ENCODE data around the gene CEP170B.

The CEP170B gene

DNA sequence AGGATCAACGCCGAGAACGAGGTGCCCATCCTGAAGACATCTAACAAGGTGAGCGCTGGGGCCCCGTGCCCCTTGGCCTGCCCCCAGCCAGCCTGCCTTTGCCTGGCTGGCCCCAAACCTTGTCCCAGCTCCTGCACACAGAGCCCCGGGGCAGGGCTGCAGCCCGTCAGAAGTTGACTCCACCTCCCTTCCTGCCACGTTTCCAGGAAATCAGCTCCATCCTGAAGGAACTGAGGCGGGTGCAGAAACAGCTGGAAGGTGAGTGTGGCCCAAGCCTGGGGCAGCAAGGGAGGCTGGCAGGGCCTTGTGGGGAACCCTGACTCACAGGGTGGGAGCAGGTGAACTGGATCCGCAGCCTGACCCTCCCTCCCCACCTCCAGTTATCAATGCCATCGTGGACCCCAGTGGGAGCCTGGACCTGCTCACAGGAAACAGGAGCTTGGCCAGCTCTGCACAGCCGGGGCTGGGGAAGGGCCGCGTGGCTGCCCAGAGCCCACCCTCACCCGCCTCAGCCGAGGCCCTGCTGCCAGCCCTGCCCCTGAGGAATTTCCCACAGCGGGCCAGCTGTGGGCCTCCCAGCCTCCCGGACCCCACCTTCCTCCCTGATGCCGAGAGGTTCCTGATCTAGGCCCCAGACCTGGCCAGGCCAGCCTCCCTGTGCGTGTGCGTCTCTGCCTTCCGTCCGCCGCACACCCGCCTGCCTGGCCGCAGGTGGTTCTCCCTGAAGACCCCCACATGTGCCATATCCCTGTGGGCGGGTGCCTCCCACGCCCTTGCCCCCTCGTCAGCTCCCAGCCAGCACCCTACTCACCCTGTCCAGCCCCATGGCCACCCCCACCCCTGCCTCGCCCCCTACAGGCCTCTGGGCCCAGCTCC, 29.5 kb downstream of the CEP170B start:
- TF ChIP-seq GLIS3 (CRISPR knock-in tag; IDR thresholded peaks at IDR 0.05): no peak
- no peak for TF ChIP-seq ESRRG (CRISPR knock-in tag; IDR thresholded peaks at IDR 0.05)
- no peak for TF ChIP-seq OSR1 (CRISPR knock-in tag; IDR thresholded peaks at IDR 0.05)
- TF ChIP-seq ZNF70 (CRISPR knock-in tag; IDR thresholded peaks at IDR 0.05): no peak
- TF ChIP-seq, protein P1, sequence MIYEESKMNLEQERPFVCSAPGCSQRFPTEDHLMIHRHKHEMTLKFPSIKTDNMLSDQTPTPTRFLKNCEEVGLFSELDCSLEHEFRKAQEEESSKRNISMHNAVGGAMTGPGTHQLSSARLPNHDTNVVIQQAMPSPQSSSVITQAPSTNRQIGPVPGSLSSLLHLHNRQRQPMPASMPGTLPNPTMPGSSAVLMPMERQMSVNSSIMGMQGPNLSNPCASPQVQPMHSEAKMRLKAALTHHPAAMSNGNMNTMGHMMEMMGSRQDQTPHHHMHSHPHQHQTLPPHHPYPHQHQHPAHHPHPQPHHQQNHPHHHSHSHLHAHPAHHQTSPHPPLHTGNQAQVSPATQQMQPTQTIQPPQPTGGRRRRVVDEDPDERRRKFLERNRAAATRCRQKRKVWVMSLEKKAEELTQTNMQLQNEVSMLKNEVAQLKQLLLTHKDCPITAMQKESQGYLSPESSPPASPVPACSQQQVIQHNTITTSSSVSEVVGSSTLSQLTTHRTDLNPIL (CRISPR knock-in tag; IDR thresholded peaks at IDR 0.05; ENCODE audit: low read depth): no peak
- no peak for ATAC-seq

- TF ChIP-seq ZFP30 (CRISPR knock-in tag; IDR thresholded peaks at IDR 0.05): no peak
- no peak for TF ChIP-seq ZNF8 (CRISPR knock-in tag; IDR thresholded peaks at IDR 0.05)
- no peak for TF ChIP-seq RARB (CRISPR knock-in tag; IDR thresholded peaks at IDR 0.05)
- no peak for TF ChIP-seq ZNF565 (CRISPR knock-in tag; conservative IDR thresholded peaks at IDR 0.05; ENCODE audit: low read depth)
- TF ChIP-seq SNAI2 (CRISPR knock-in tag; IDR thresholded peaks at IDR 0.05): no peak
- TF ChIP-seq CSRNP3 (CRISPR knock-in tag; IDR thresholded peaks at IDR 0.05): no peak
- no peak for ATAC-seq
These were observed 30.2 kb downstream of the CEP170B start for GRCh38 chr14:104895207-104895785.

GRCh38 chr14:104895786-104896661, 31.0 kb downstream of the CEP170B start:
- no peak for TF ChIP-seq TSHZ2 (CRISPR knock-in tag; IDR thresholded peaks at IDR 0.05)
- TF ChIP-seq CSRNP3 (CRISPR knock-in tag; IDR thresholded peaks at IDR 0.05): no peak
- TF ChIP-seq ZFP3 (CRISPR knock-in tag; IDR thresholded peaks at IDR 0.05): no peak
- no peak for TF ChIP-seq GLIS3 (CRISPR knock-in tag; IDR thresholded peaks at IDR 0.05)
- TF ChIP-seq ZFP30 (CRISPR knock-in tag; IDR thresholded peaks at IDR 0.05): no peak
- TF ChIP-seq ESRRG (CRISPR knock-in tag; IDR thresholded peaks at IDR 0.05): no peak
- TF ChIP-seq SNAI2 (CRISPR knock-in tag; IDR thresholded peaks at IDR 0.05): no peak
- TF ChIP-seq, protein P2, sequence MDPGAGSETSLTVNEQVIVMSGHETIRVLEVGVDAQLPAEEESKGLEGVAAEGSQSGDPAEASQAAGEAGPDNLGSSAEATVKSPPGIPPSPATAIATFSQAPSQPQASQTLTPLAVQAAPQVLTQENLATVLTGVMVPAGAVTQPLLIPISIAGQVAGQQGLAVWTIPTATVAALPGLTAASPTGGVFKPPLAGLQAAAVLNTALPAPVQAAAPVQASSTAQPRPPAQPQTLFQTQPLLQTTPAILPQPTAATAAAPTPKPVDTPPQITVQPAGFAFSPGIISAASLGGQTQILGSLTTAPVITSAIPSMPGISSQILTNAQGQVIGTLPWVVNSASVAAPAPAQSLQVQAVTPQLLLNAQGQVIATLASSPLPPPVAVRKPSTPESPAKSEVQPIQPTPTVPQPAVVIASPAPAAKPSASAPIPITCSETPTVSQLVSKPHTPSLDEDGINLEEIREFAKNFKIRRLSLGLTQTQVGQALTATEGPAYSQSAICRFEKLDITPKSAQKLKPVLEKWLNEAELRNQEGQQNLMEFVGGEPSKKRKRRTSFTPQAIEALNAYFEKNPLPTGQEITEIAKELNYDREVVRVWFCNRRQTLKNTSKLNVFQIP (CRISPR knock-in tag; IDR thresholded peaks at IDR 0.05; ENCODE audit: borderline replicate concordance, low read depth): no peak
- no peak for TF ChIP-seq ISL1 (CRISPR knock-in tag; IDR thresholded peaks at IDR 0.05)
- no peak for TF ChIP-seq TCF4 (CRISPR knock-in tag; IDR thresholded peaks at IDR 0.05; ENCODE audit: borderline replicate concordance)
- TF ChIP-seq, protein P3, sequence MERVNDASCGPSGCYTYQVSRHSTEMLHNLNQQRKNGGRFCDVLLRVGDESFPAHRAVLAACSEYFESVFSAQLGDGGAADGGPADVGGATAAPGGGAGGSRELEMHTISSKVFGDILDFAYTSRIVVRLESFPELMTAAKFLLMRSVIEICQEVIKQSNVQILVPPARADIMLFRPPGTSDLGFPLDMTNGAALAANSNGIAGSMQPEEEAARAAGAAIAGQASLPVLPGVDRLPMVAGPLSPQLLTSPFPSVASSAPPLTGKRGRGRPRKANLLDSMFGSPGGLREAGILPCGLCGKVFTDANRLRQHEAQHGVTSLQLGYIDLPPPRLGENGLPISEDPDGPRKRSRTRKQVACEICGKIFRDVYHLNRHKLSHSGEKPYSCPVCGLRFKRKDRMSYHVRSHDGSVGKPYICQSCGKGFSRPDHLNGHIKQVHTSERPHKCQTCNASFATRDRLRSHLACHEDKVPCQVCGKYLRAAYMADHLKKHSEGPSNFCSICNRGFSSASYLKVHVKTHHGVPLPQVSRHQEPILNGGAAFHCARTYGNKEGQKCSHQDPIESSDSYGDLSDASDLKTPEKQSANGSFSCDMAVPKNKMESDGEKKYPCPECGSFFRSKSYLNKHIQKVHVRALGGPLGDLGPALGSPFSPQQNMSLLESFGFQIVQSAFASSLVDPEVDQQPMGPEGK (CRISPR knock-in tag; IDR thresholded peaks at IDR 0.05; ENCODE audit: borderline replicate concordance): no peak
- TF ChIP-seq PPARA (CRISPR knock-in tag; IDR thresholded peaks at IDR 0.05; ENCODE audit: borderline replicate concordance): no peak
- no peak for TF ChIP-seq ZNF8 (CRISPR knock-in tag; IDR thresholded peaks at IDR 0.05)
- TF ChIP-seq, protein P1 (CRISPR knock-in tag; IDR thresholded peaks at IDR 0.05; ENCODE audit: low read depth): no peak
- no peak for TF ChIP-seq ZC3H10 (CRISPR knock-in tag; IDR thresholded peaks at IDR 0.05)
- no peak for TF ChIP-seq BACH2 (CRISPR knock-in tag; IDR thresholded peaks at IDR 0.05; ENCODE audit: borderline replicate concordance)
- no peak for TF ChIP-seq ARNTL (CRISPR knock-in tag; IDR thresholded peaks at IDR 0.05; ENCODE audit: borderline replicate concordance, low read depth)
- TF ChIP-seq ZNF70 (CRISPR knock-in tag; IDR thresholded peaks at IDR 0.05): no peak
- TF ChIP-seq RARB (CRISPR knock-in tag; IDR thresholded peaks at IDR 0.05): no peak
- TF ChIP-seq CSDC2 (CRISPR knock-in tag; IDR thresholded peaks at IDR 0.05): no peak
- no peak; the same call in 2 of the 3 replicates for ATAC-seq

Data from SK-N-SH treated with all-trans-retinoic acid at 6 μM for 48 hours (cell line).